ENCODE data around the gene FAM210B.
"Not testable (repeated sequence)": the region's sequence is repeated elsewhere in the genome, so short reads cannot be mapped to it uniquely, and the experiment has no call there.

The FAM210B gene

GRCh38 chr20:56360908-56361205 is 2.1 kb downstream of the FAM210B start:
- DNase-seq (ENCODE audit: low read depth), result no peak

- DNase-seq (ENCODE audit: low read depth), result no peak
Observed at GRCh38 chr20:56361900-56362299, 3.1 kb downstream of the FAM210B start.

GRCh38 chr20:56362833-56363413 is 4.1 kb downstream of the FAM210B start:
- DNase-seq (ENCODE audit: low read depth), result no peak

GRCh38 chr20:56363491-56363890 is 4.7 kb downstream of the FAM210B start:
- no peak for DNase-seq (ENCODE audit: low read depth)

- no peak for DNase-seq (ENCODE audit: low read depth)
Observed at GRCh38 chr20:56368351-56369134, 9.8 kb downstream of the FAM210B start.

GRCh38 chr20:56369179-56369578 is 10.4 kb downstream of the FAM210B start:
- no peak for DNase-seq (ENCODE audit: low read depth)

- DNase-seq (ENCODE audit: low read depth), result no peak
Observed at GRCh38 chr20:56371977-56372376, 13.2 kb downstream of the FAM210B start.

- no peak for DNase-seq (ENCODE audit: low read depth)
Observed at GRCh38 chr20:56372850-56373249, 14.1 kb downstream of the FAM210B start.

GRCh38 chr20:56373942-56374341 is 15.2 kb downstream of the FAM210B start:
- DNase-seq (ENCODE audit: low read depth), result no peak

GRCh38 chr20:56376331-56376730 is 17.6 kb downstream of the FAM210B start:
- no peak for DNase-seq (ENCODE audit: low read depth)

- no peak for DNase-seq (ENCODE audit: low read depth)
Observed at GRCh38 chr20:56378386-56378785, 19.6 kb downstream of the FAM210B start.

GRCh38 chr20:56380375-56380774 is 21.6 kb downstream of the FAM210B start:
- DNase-seq (ENCODE audit: low read depth), result no peak

- no peak for DNase-seq (ENCODE audit: low read depth)
Observed at GRCh38 chr20:56381501-56381900, 22.7 kb downstream of the FAM210B start.

- DNase-seq (ENCODE audit: low read depth), result no peak
Observed at GRCh38 chr20:56382696-56383095, 23.9 kb downstream of the FAM210B start.

GRCh38 chr20:56383334-56383733 is 24.6 kb downstream of the FAM210B start:
- no peak for DNase-seq (ENCODE audit: low read depth)

- no peak for DNase-seq (ENCODE audit: low read depth)
Observed at GRCh38 chr20:56385130-56385529, 26.4 kb downstream of the FAM210B start.

GRCh38 chr20:56386219-56386618 is 27.4 kb downstream of the FAM210B start:
- no peak for DNase-seq (ENCODE audit: low read depth)

- DNase-seq (ENCODE audit: low read depth), result no peak
Observed at GRCh38 chr20:56388882-56389281, 30.1 kb downstream of the FAM210B start.

GRCh38 chr20:56389807-56390206 is 31.0 kb downstream of the FAM210B start:
- no peak for DNase-seq (ENCODE audit: low read depth)

GRCh38 chr20:56390396-56390795 is 31.6 kb downstream of the FAM210B start:
- DNase-seq (ENCODE audit: low read depth), result not testable (repeated sequence)

- DNase-seq (ENCODE audit: low read depth), result no peak
Observed at GRCh38 chr20:56391037-56391436, 32.3 kb downstream of the FAM210B start.

- no peak for DNase-seq (ENCODE audit: low read depth)
Observed at GRCh38 chr20:56391596-56392131, 32.9 kb downstream of the FAM210B start.

GRCh38 chr20:56392132-56392880 is 33.5 kb downstream of the FAM210B start, which contains the start of the genes AURKA and CSTF1:
TSS of gene AURKA (minus strand) at chr20:56392215. CDS start at chr20:56388197, 4,018 bp downstream.
TSS of gene CSTF1 (plus strand) at chr20:56392645. CDS start at chr20:56395553, 2,908 bp downstream.
- peak; percentile 96 for DNase-seq (ENCODE audit: low read depth)
